Measurements from ENCODE around the gene AUTS2.

Gene AUTS2

GRCh38 chr7:69598081-69598486 is at the start of gene AUTS2:
Gene AUTS2, plus strand, starts transcription at chr7:69598475. Its CDS starts 1,179 bp downstream, at chr7:69599654.
- H3K4me1 Mint-ChIP-seq (ENCODE audit: low read depth): peaks cover 10% of the 10 kb centered on the region
- H3K4me3 Mint-ChIP-seq: peak within 1 kb of the TSS; percentile 84
- no peaks in the 10 kb centered on the region for H3K9me3 Mint-ChIP-seq (ENCODE audit: low read depth)
- no peak within 1 kb of the TSS for H3K27ac Mint-ChIP-seq
- peaks cover 12% of the 10 kb centered on the region for H3K27me3 Mint-ChIP-seq
- H3K36me3 Mint-ChIP-seq: no peaks in the 10 kb centered on the region

GRCh38 chr7:69550991-69551390 is 47.3 kb upstream of the AUTS2 start:
- Mint-ChIP-seq H3K4me3 (no peak overlapping the region), H3K27me3 (no peaks in the 10 kb centered on the region), H3K27ac (no peak overlapping the region), H3K9me3 (ENCODE audit: low read depth) (no peaks in the 10 kb centered on the region), H3K36me3 (no peaks in the 10 kb centered on the region), H3K4me1 (ENCODE audit: low read depth) (no peaks in the 10 kb centered on the region)

GRCh38 chr7:69553190-69553589 is 45.1 kb upstream of the AUTS2 start:
- Mint-ChIP-seq H3K36me3 (no peaks in the 10 kb centered on the region), H3K27ac (no peak overlapping the region), H3K27me3 (no peaks in the 10 kb centered on the region), H3K9me3 (ENCODE audit: low read depth) (no peaks in the 10 kb centered on the region), H3K4me3 (no peak overlapping the region), H3K4me1 (ENCODE audit: low read depth) (no peaks in the 10 kb centered on the region)

GRCh38 chr7:69561266-69561960 is 36.9 kb upstream of the AUTS2 start:
- no peaks in the 10 kb centered on the region for H3K36me3 Mint-ChIP-seq
- H3K27me3 Mint-ChIP-seq: no peaks in the 10 kb centered on the region
- H3K4me3 Mint-ChIP-seq: no peak overlapping the region
- H3K9me3 Mint-ChIP-seq (ENCODE audit: low read depth): no peaks in the 10 kb centered on the region
- no peak overlapping the region for H3K27ac Mint-ChIP-seq
- H3K4me1 Mint-ChIP-seq (ENCODE audit: low read depth): no peaks in the 10 kb centered on the region

- no peaks in the 10 kb centered on the region for H3K36me3 Mint-ChIP-seq
- no peak overlapping the region for H3K27ac Mint-ChIP-seq
- no peaks in the 10 kb centered on the region for H3K27me3 Mint-ChIP-seq
- no peak overlapping the region for H3K4me3 Mint-ChIP-seq
- H3K9me3 Mint-ChIP-seq (ENCODE audit: low read depth): no peaks in the 10 kb centered on the region
- no peaks in the 10 kb centered on the region for H3K4me1 Mint-ChIP-seq (ENCODE audit: low read depth)
Measured at GRCh38 chr7:69564454-69565417, 33.5 kb upstream of the AUTS2 start.

GRCh38 chr7:69567800-69568199 is 30.5 kb upstream of the AUTS2 start:
- no peaks in the 10 kb centered on the region for H3K27me3 Mint-ChIP-seq
- no peaks in the 10 kb centered on the region for H3K9me3 Mint-ChIP-seq (ENCODE audit: low read depth)
- no peaks in the 10 kb centered on the region for H3K36me3 Mint-ChIP-seq
- no peak overlapping the region for H3K4me3 Mint-ChIP-seq
- no peak overlapping the region for H3K27ac Mint-ChIP-seq
- H3K4me1 Mint-ChIP-seq (ENCODE audit: low read depth): no peaks in the 10 kb centered on the region

GRCh38 chr7:69568266-69568665 is 30.0 kb upstream of the AUTS2 start:
- no peaks in the 10 kb centered on the region for H3K36me3 Mint-ChIP-seq

GRCh38 chr7:69575651-69576050 is 22.6 kb upstream of the AUTS2 start:
- Mint-ChIP-seq H3K4me3 (no peak overlapping the region), H3K27me3 (peaks cover 2% of the 10 kb centered on the region), H3K27ac (no peak overlapping the region), H3K4me1 (ENCODE audit: low read depth) (no peaks in the 10 kb centered on the region), H3K36me3 (no peaks in the 10 kb centered on the region), H3K9me3 (ENCODE audit: low read depth) (no peaks in the 10 kb centered on the region)

More at GRCh38 chr7:69568266-69568665, 30.0 kb upstream of the AUTS2 start:
- Mint-ChIP-seq H3K4me1 (ENCODE audit: low read depth) (no peaks in the 10 kb centered on the region), H3K4me3 (no peak overlapping the region), H3K9me3 (ENCODE audit: low read depth) (no peaks in the 10 kb centered on the region), H3K27me3 (no peaks in the 10 kb centered on the region), H3K27ac (no peak overlapping the region)

- Mint-ChIP-seq H3K36me3 (no peaks in the 10 kb centered on the region), H3K4me3 (no peak overlapping the region), H3K4me1 (ENCODE audit: low read depth) (no peaks in the 10 kb centered on the region), H3K27ac (no peak overlapping the region), H3K9me3 (ENCODE audit: low read depth) (no peaks in the 10 kb centered on the region), H3K27me3 (peaks cover 2% of the 10 kb centered on the region)
Measured at GRCh38 chr7:69577221-69577620, 21.1 kb upstream of the AUTS2 start.

GRCh38 chr7:69585169-69585568 is 13.1 kb upstream of the AUTS2 start:
- Mint-ChIP-seq H3K4me3 (no peak overlapping the region), H3K9me3 (ENCODE audit: low read depth) (no peaks in the 10 kb centered on the region), H3K36me3 (no peaks in the 10 kb centered on the region), H3K27me3 (peaks cover 9% of the 10 kb centered on the region), H3K27ac (no peak overlapping the region), H3K4me1 (ENCODE audit: low read depth) (no peaks in the 10 kb centered on the region)

GRCh38 chr7:69586321-69586720 is 12.0 kb upstream of the AUTS2 start:
- no peak overlapping the region for H3K27ac Mint-ChIP-seq
- H3K9me3 Mint-ChIP-seq (ENCODE audit: low read depth): no peaks in the 10 kb centered on the region
- peaks cover 14% of the 10 kb centered on the region for H3K27me3 Mint-ChIP-seq
- H3K4me1 Mint-ChIP-seq (ENCODE audit: low read depth): no peaks in the 10 kb centered on the region
- H3K36me3 Mint-ChIP-seq: no peaks in the 10 kb centered on the region
- no peak overlapping the region for H3K4me3 Mint-ChIP-seq

- Mint-ChIP-seq H3K27me3 (peaks cover 14% of the 10 kb centered on the region), H3K4me3 (no peak overlapping the region), H3K9me3 (ENCODE audit: low read depth) (no peaks in the 10 kb centered on the region), H3K36me3 (no peaks in the 10 kb centered on the region), H3K4me1 (ENCODE audit: low read depth) (no peaks in the 10 kb centered on the region), H3K27ac (no peak overlapping the region)
Measured at GRCh38 chr7:69588773-69589172, 9.5 kb upstream of the AUTS2 start.

GRCh38 chr7:69591805-69592204 is 6.5 kb upstream of the AUTS2 start:
- peaks cover 17% of the 10 kb centered on the region for H3K27me3 Mint-ChIP-seq
- peaks cover 1% of the 10 kb centered on the region for H3K4me1 Mint-ChIP-seq (ENCODE audit: low read depth)
- H3K36me3 Mint-ChIP-seq: no peaks in the 10 kb centered on the region
- no peak overlapping the region for H3K4me3 Mint-ChIP-seq
- H3K27ac Mint-ChIP-seq: no peak overlapping the region
- H3K9me3 Mint-ChIP-seq (ENCODE audit: low read depth): no peaks in the 10 kb centered on the region

- Mint-ChIP-seq H3K27ac (no peak overlapping the region), H3K9me3 (ENCODE audit: low read depth) (no peaks in the 10 kb centered on the region), H3K36me3 (no peaks in the 10 kb centered on the region), H3K27me3 (peaks cover 17% of the 10 kb centered on the region), H3K4me1 (ENCODE audit: low read depth) (peaks cover 2% of the 10 kb centered on the region), H3K4me3 (no peak overlapping the region)
Measured at GRCh38 chr7:69593511-69593910, 4.8 kb upstream of the AUTS2 start.

- Mint-ChIP-seq H3K9me3 (ENCODE audit: low read depth) (no peaks in the 10 kb centered on the region), H3K27me3 (peaks cover 14% of the 10 kb centered on the region), H3K4me1 (ENCODE audit: low read depth) (peaks cover 9% of the 10 kb centered on the region), H3K4me3 (no peak overlapping the region), H3K36me3 (no peaks in the 10 kb centered on the region), H3K27ac (no peak overlapping the region)
Measured at GRCh38 chr7:69595415-69595814, 2.9 kb upstream of the AUTS2 start.
